Effector CD8-positive, alpha-beta T cell (primary cell): ENCODE results near the gene SPRYD3.
A peak's percentile ranks its signal among the peaks of the same experiment; 100 is the strongest.
"Not testable (repeated sequence)": the region's sequence is repeated elsewhere in the genome, so short reads cannot be mapped to it uniquely, and the experiment has no call there.

Experiments used
- DNase-seq: peaks from one replicate; lab custom pipeline; 2025; lab: John Stamatoyannopoulos, UW

The SPRYD3 gene

DNA sequence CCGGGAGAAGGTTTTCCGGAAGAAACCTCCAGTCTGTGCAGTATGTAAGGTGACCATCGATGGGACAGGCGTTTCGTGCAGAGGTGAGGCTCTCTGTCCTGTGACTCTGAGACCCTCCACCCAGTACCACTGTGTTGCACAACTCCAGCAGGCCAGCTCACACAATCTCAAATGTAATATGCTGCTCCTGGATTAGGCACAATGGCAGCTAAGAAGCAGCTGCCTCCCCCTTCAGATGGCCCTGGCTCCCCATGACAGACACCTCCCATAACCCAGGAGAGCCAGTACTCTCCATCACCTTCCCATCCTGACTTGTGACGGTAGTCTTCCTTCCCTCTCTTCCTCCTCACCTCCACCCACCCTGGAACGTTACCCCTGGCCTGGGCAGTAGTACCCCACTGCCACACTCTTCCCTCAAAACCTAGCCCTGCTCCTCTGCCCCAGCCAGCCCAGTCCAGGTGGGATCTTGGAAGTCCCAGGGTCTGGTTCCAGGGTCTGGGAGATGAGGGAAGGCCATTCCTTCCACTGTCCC, 27.2 kb downstream of the SPRYD3 start:
- no peak for DNase-seq

DNA sequence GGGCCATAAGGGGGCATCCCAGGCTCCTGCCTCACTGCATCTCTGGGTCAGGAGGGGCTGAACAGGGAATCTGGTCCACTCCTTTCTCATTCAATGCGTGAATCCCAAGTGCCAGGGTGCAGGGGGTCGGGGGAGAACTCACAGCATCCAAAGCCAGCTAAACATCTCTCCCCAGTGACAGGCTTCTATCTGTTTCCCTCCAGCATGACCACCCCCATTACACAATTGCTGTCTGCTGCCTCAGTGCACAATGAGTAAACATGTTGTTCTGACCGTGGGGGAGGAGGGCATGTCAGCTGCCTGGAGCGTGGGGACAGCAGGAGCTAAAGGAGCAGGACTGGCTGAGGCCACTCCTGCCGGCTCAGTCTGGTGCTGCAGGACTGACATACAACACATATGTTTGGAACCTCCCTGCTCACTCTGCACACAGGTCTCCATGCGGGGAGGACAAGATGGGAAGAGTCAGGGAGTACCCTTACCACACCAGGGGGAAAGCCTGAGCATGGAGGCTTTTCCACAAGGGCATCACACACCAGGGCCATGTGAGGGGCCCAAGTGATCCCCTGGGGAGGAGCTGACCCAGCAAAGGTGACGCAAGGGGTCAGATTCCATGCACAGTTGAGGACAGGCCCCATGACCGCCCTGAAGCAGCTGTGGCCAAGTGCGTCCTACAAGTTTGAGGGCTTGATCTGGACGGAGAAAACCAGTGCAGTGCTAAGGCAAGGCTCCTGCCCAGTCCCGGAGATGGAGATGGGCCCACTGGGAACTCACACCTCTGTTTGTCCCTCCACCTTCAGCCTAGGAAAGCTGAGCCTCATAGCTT, 27.9 kb downstream of the SPRYD3 start:
- no peak for DNase-seq

DNA sequence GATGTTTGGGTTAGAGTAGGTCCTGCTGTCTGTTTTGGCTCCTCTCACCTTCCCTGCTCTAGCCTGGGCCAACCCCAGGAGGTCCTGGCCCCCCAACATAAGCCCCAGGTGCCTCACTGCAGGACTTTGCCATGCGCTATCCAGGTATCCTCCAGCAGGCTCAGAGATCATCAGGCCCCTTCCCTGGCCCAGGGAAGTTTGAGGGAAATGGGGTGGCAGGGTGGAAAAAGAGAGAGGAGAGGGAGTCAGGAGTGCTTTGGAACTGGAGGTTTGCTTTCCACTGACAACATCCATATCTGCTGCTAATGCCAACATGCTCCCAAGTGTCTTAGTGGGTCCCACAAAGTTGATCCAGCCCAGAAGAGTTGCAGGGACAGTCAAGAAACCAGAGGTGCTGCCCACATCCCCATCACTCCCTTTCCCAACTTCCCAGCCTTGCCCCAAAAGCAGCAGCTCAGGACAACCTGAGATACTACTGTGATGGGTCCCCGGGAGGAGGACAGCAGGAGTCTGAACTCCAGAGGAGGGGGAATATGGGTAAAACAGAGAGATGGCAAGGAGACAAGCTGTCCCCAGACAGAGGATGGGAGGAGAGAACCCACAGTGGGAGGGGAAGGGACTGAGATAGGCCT, 28.6 kb downstream of the SPRYD3 start:
- no peak for DNase-seq

DNA sequence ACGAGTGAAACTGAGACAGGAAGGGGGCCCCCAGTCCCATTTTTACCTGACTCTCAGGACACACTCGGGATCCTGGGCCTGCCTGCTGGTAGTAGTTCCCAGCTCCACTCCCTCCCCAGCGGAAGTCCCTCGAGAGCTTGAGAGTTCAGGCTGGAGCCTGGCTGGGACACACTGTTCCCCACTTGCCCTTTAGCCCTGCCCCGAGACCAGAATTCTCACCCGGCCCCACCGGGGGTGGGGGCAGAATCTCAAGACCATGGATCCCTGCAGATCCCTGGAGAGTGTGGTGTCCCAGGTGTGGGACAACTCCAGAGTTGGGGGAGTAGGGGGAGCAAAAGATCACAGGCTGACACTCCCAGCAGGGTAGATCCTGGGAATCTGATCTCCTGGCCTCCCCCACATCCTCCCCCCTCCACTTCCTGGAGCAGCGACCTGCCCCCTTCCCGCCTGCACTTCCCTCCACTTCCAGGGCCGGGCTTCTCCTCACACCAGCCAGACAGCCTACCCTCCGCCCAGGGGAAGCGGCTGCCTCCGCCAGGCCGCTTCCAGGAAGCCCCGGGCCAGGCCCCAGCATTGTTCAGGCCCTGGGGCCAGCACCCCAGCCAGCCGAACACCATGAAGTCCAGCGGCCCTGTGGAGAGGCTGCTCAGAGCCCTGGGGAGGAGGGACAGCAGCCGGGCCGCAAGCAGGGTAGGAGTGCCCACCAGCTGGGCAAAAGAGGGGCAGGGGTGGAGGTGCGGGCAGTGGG, 29.4 kb downstream of the SPRYD3 start, which contains the start of gene TNS2:
TNS2 (plus strand) TSS at position 495 of the 748 bp plus-strand sequence; CDS start at position 616, 121 bp downstream.
- no peak for DNase-seq

DNA sequence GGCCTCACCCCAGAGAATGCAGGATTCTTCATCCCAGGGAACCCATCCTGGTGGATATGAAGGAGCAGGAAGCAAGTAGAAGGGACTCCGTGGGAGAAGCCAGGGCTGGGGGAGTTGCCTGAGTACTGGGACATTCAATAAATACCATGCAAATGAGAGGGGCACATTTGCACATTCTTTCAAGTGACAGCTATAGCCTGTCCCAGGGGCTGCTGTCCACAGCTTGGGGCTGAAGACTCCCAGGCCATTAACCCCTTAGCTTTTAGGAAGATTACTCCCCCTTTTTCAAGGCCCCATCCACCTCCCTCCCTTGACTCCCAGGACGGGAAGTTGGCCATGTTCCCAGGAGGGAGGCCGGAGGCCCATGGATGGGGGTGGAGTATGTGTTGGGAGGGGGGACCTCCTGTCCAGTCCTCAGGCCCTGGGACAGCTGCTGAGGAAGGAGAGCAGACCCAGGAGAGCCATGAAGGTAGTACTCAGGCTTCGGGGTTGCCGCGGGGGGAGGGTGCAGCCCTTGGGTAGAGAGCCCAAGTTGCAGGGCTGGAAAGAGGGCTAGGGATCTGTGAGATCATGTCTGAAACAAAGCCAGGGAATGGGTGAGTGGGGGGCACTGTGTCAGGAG, 30.3 kb downstream of the SPRYD3 start:
- DNase-seq: no peak

DNA sequence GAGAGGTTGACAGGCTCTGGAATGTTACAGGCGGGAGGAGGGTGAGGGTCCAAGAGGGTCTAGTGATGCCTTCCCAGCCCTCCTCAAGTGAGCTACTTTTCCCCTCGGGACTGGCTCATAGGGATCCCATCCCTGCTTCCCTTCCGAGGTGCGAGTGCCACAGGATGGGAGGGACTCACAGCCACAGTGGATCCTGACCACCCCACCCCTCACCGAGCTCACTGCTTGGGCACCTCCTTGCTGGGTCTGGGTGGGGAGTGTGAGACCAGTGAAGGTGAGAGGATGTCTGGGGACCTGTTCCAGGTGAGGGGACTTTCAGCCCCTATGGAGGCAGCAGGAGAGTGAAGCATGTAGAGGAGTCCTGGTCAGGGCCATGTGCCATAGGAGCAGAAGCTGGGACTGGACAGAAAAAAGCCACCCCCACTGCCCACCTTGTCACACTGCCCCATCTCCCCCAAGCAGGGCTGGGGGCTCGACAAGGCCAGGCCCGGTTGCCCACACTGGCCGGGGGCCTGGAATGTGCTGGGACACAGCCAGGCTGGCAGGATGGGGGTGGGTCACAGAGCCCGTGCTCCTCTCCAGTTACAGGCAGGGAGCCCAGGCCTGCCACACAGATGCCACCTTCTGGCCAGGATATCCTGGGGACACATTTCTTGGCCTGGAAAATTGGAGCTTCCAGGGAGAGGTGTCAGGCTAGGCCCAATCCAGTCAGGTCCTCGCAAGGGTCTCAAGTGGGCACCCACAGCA, 31.0 kb downstream of the SPRYD3 start:
- no peak for DNase-seq

DNA sequence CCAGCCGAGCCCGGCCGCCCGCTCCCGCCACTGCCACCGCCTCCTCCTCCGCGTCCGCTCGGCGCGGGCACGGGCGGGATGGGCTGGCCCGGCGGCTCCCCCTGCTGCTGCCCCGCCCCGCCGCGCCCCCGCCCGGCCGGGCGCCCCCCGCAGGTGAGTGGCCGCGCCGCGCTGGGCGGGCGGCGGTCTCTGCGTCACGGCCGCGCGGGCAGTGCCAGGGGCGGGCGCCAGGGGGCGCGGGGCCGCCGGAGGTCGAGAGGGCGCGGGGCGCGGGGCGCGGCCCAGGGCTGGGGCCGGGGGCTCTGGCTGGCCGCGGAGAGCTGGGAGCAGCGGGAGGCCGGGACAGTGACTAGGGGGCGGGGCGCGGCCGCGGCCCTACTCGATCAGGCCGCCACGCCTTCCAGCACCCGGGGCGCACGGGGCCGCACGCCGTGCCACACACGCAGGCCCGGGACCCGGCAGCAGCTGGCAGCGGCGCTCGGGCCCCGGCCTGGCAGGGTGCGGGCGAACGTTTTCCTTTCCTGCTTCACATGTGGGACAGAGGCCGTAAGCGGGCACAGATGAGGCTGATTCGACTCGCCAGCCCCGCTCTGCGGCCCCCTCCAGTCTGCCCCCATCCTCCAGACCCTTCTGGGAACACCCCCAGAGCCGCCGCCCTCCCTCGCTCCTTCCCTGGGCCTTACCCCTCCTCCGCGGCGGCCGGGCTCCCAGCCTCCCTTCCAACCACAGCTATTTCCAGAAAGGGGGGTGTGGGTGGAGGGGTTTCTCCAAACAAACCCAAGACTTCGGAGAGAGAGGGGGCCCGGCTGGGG, 31.8 kb downstream of the SPRYD3 start:
- peak; percentile 61 for DNase-seq

DNA sequence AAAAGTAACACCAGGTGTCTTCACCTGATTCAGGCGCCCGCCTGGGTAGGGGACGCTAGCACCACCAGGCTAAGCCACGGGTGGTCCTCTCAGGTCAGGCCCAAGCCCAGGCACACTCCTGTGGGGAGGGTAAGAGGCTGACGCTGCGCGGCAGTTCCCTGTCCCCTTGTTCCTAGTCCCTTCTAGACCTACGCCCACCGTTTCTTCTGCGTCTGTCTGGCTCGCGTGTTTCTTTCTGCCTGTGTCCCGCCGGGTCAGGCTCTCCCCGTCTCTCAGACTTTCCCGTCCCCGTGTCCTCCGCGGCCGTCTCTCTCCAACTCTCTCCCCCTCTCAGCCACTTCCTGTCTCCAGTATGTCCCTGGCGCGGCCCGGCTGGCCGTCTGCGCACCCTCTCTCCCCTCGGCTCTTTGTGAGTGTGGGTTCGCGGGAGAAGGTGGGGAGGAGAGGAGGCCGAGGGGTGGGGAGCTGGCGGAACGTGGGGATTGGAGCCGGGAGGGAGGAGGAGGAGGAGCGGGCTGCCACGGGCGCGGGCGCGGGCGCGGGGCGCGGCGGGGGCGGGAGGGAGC, 32.5 kb downstream of the SPRYD3 start:
- DNase-seq: peak; percentile 53

DNA sequence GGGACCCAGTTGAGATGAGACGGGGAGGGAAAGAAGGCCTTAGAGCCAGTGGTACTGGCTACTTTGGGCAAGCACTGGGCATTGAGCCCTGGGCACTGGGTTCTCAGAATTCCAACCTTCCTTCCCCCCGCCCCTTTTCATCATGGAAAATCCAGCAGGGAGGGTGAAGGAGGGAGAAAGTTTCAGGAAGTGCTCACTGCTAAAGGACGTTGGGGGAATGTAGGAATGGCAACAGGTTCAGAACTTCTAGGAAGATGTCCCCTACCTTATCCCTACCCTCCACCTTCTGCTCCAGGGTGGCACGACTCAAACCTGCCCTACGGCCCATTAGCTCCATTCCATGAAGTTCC, 33.5 kb downstream of the SPRYD3 start:
- DNase-seq: no peak

DNA sequence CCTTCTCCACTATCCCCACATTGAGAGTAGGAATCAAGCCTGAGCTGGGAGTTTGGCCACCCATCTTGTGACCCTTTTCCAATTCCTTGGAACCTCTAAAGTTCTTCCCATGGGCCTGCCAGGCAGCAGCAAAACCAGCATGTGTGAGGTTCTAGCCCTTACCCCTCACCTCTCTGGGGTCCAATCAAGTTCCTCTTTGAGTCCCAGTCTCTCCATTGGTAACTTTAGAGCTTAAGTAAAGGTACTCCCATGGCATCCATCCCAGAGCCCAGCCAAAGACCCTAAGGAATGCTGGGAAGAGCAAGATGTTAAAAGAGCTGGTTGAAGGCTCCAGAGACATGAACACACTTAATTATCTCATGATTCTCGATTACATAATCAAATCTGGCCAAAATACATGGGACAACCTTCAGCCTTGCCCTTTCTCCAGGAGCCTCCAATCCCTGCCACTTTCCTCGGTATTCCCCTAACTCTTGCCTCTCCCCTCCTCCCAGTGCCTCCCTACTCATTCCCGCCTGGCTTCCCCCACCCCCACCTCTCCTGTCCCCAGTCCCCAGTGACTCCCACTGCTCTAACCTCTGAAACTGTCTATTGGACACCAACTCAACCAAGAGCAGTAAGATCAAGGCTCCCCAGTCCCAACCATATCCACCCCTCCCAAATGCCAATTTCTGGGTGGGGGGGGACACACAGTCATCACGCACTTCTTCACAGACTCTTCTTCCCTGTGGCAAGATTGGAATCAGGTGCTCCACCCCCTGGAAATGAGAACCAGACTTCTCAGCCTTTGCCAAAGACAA, 34.1 kb downstream of the SPRYD3 start:
- DNase-seq: no peak

DNA sequence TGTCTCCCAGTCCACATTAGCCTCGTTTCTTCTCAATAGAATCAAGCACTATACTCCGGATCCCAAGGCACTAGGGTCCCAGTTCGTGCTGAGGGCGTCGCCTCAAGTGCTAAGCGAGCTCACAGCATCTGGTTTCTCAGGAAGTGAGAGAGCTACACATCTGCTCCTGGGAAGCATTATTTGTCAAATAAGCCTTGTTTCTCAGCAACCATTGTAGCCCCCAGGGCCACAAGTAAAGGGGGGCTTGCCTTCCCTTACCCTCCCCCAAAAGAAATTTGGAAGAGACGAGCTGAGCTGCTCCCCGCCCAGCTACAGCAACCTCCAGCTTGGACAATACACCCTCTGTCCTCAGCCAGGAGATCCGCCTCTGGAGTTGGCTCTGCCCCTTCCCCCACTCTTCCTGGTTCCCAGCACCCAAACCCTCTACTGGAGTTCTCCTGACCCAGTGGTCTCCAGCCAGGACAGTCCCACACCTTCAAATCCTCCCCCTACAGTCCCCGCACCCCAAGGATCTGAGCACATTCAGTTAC, 35.1 kb downstream of the SPRYD3 start:
- no peak for DNase-seq

DNA sequence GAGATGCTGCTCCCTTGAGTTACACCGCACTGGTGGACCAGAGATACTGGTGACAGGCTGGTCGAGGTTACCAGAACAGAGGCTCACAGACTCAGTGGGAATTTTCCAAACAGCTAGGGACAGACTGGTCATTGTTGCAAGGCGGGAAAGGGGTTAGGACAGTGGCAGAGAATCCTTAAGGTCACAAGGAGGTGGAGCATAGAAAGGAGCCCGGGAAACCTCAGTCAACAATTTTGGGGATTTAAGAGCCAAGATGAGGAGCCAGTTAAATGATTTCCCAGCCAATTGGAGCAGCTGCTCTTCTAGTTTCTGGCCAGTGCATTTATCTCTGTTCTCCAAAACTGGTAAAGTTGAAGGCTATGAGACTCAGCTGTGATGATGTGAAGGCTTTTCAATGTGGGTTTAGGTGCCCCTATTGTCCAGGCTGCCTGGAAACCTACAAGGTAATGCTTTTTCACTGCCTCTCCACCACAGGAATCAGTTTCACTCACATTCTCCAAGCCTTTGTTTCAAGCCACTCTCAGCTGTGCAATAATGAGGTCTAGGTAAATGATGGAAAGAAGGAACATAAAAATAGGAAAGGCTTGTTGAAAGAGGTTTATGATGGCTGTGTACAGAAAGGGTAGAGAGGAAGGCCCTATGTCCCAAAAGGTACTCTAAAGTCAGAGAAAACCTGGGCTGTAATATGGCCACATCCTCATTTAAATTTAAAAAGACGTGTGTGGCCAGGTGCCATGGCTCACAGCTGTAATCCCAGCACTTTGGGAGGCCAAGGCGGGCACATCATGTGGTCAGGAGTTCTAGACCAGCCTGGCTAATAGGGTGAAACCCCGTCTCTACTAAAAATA, 36.4 kb downstream of the SPRYD3 start:
- DNase-seq: no peak

DNA sequence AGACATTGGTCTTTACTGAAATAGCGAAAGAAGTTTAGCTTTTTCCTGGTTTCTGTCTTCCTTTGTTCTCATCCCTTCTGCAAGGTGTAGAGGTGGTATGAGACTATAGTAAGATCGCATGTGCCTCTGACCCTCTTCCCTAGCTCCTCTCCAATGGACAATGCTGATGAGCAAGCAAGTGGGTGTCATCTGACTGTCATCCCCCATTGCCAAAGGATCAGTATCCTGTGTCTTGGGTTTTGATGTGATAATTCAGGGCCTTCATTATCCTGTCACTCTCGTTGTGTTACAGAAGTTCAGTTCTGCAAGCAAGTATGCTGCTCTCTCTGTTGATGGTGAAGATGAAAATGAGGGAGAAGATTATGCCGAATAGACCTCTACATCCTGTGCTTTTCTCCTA, 39.3 kb downstream of the SPRYD3 start:
- DNase-seq: no peak

DNA sequence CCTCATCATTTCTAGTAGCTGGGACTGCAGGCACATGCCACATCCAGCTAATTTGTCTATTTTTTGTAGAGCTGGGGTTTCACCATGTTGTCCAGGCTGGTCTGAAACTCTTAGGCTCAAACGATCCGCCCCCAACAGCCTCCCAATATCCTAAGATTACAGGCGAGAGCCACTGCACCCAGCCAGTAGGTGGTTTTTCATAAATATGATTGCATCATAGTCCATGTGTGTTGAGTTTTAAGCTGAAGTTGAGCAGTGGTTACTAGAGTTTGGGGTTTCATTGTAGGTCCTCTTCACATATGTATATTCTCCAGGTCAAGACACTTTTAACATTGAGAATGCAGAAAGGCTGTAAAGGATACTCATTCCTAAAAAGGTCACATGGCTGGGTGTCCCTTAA, 42.4 kb downstream of the SPRYD3 start:
- no peak for DNase-seq

DNA sequence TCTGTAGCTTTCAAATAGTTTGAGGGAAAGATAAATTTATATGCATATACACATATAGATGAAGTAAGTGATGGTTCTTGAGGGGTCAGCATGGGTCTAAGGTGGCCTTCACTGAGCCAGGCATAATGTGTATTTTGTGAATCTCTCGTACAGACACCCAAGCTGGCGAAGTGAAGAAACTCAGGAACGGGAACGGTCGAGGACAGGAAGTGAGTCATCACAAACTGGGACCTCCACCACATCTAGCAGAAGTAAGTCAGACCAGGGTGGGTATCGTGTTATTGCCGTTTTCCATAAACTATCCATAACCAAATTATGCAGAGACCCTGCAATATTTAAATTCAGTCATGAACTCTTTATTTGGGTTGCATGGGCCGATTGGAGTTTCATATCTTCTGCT, 44.7 kb downstream of the SPRYD3 start:
- DNase-seq: no peak

DNA sequence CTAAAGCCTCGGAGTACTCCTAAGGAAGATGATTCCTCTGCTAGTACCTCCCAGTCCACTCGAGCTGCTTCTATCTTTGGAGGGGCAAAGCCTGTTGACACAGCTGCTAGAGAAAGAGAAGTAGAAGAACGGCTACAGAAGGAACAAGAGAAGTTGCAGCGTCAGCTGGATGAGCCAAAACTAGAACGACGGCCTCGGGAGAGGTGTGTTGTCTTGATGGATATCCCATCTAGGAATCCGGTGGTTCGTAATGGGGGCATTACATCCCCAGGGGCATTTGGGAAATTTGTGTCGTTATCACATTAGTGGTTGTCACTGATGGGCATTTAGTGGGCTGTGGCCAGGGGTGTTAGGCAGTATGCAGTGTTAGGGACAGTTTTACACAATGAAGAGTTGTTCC, 45.4 kb downstream of the SPRYD3 start:
- DNase-seq: not testable (repeated sequence)

DNA sequence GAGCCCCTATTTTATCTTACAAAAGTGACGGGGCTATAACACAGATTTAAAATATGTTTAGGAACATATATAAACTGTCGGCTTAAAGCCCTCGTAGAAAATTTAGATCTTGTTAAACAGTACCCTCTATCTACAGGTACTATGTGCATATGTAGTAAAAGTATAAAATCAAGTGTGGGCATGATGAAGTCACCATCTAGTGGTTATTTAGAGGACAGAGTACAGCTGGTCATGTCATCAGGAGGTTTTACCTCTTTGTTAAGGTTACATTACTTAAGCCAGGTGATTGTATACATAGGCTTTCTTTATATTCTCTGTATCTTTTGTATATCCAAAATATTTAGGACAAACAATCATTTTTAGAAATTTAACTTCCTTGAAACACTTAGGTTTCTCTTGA, 47.6 kb downstream of the SPRYD3 start:
- no peak for DNase-seq

DNA sequence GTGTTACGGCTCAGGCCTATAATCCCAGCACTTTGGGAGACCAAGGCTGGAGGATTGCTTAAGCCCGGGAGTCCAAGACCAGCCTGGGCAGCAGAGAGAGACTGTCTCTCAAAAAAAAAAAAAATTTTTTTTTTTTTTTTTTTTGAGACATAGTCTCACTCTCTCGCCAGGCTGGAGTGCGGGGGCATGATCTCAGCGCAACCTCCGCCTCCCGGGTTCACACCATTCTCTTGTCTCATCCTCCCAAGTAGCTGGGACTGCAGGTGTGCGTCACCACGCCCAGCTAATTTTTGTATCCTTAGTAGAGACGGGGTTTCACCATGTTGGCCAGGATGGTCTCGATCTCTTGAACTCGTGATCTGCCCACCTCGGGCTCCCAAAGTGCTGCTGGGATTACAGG, 52.2 kb downstream of the SPRYD3 start:
- DNase-seq: not testable (repeated sequence)
